ENCODE measurements around the gene ENOSF1. TPM values are rescaled to one million over a fixed set of nuclear protein-coding genes. Genes with fewer than 3 reads are reported as not detected.
A peak's percentile ranks its signal among the peaks of the same experiment; 100 is the strongest.

The ENOSF1 gene
- total and polyA plus RNA-seq, 2 of the 13 experiments (the other 11 are each of a cell fraction or from before 2014, with no cell fraction given), result 37.6 to 40.1 TPM

DNA sequence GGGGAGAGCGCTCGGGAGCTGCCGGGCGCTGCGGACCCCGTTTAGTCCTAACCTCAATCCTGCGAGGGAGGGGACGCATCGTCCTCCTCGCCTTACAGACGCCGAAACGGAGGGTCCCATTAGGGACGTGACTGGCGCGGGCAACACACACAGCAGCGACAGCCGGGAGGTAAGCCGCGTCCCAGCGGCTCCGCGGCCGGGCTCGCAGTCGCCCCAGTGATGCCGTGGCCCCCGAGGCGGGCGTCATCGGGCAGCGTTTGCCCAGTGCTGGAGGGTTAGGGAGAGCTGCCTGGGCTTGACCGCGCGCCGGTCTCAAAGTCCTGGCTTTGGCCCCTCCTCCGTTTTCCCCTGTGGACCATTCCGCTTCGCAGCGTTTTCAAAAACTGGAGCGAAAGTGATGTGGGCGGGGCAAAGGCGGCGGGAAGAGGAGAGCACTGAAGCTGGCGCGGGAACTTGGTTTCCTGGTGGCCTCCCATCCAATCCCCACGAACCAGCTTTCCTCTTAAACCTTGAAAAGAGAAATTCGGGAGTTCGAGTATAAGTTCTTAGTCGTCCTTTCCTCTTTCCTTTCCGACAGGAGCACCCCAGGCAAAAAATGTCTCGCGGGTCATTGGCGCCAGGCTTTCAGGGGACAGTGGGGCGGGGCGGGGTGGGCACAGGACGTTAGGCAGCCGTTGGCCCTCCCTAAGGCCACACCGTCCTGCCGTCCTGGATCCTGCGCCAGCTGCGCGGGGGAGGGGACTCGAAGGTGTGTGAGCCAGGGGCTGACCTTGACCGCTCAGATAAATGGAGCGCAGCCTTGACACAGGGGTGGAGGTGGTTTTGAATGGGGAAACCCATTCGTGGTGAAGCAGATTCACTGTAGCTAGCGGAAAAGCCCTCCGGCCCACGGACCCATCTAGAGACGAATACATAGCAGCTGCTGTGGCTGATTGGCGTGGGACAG, 54.2 kb downstream of the ENOSF1 start (continued):
- TF ChIP-seq, protein P1, sequence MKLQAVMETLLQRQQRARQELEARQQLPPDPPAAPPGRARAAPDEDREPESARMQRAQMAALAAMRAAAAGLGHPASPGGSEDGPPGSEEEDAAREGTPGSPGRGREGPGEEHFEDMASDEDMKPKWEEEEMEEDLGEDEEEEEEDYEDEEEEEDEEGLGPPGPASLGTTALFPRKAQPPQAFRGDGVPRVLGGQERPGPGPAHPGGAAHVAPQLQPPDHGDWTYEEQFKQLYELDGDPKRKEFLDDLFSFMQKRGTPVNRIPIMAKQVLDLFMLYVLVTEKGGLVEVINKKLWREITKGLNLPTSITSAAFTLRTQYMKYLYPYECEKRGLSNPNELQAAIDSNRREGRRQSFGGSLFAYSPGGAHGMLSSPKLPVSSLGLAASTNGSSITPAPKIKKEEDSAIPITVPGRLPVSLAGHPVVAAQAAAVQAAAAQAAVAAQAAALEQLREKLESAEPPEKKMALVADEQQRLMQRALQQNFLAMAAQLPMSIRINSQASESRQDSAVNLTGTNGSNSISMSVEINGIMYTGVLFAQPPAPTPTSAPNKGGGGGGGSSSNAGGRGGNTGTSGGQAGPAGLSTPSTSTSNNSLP (IDR thresholded peaks at IDR 0.05; ENCODE audit: low read depth, low read length), result no peak
- TF ChIP-seq, protein P2, sequence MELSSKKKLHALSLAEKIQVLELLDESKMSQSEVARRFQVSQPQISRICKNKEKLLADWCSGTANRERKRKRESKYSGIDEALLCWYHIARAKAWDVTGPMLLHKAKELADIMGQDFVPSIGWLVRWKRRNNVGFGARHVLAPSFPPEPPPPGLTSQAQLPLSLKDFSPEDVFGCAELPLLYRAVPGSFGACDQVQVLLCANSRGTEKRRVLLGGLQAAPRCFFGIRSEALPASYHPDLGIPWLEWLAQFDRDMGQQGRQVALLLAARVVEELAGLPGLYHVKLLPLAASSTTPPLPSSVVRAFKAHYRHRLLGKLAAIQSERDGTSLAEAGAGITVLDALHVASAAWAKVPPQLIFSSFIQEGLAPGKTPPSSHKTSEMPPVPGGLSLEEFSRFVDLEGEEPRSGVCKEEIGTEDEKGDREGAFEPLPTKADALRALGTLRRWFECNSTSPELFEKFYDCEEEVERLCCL (CRISPR knock-in tag; IDR thresholded peaks at IDR 0.05; ENCODE audit: borderline replicate concordance), result no peak
- TF ChIP-seq MAFG (CRISPR knock-in tag; IDR thresholded peaks at IDR 0.05), result no peak
- no peak for TF ChIP-seq SYNCRIP (IDR thresholded peaks at IDR 0.05; ENCODE audit: insufficient read depth, low read depth, low read length)
- TF ChIP-seq ZBTB40 (IDR thresholded peaks at IDR 0.05), result no peak
- peak; percentile 49; the same call in 1 of the 2 replicates for TF ChIP-seq ZBTB40 (CRISPR knock-in tag; IDR thresholded peaks at IDR 0.05)
- TF ChIP-seq CENPT (CRISPR knock-in tag; IDR thresholded peaks at IDR 0.05; ENCODE audit: low read depth), result 0 out of 2 replicates have a peak, but pooled peaks have one; percentile 65
- no peak for TF ChIP-seq ZNF367 (CRISPR knock-in tag; IDR thresholded peaks at IDR 0.05; ENCODE audit: borderline replicate concordance)
- no peak for TF ChIP-seq ZNF552 (CRISPR knock-in tag; IDR thresholded peaks at IDR 0.05; ENCODE audit: borderline replicate concordance)
- TF ChIP-seq HNF1B (CRISPR knock-in tag; IDR thresholded peaks at IDR 0.05), result peak; percentile 28; the same call in 1 of the 2 replicates
- TF ChIP-seq ATRX (CRISPR knock-in tag; IDR thresholded peaks at IDR 0.05; ENCODE audit: borderline replicate concordance), result no peak

Measured in HepG2 (cell line).